Measurements from ENCODE around the gene ZNF333. TPM values are rescaled to one million over a fixed set of nuclear protein-coding genes. Genes with fewer than 3 reads are reported as not detected.

The ZNF333 gene
- total RNA-seq, 2 donors from 2014 or later: 14.2 to 18.2 TPM

- no peak for ATAC-seq
- H3K36me3 ChIP-seq (replicated peaks in 1 of 2; ENCODE audit: insufficient read depth in 1 of 2, low read depth in 2 of 2): peaks cover 21 to 45% of the 10 kb centered on the region in 2 donors
- TF ChIP-seq, protein P1, sequence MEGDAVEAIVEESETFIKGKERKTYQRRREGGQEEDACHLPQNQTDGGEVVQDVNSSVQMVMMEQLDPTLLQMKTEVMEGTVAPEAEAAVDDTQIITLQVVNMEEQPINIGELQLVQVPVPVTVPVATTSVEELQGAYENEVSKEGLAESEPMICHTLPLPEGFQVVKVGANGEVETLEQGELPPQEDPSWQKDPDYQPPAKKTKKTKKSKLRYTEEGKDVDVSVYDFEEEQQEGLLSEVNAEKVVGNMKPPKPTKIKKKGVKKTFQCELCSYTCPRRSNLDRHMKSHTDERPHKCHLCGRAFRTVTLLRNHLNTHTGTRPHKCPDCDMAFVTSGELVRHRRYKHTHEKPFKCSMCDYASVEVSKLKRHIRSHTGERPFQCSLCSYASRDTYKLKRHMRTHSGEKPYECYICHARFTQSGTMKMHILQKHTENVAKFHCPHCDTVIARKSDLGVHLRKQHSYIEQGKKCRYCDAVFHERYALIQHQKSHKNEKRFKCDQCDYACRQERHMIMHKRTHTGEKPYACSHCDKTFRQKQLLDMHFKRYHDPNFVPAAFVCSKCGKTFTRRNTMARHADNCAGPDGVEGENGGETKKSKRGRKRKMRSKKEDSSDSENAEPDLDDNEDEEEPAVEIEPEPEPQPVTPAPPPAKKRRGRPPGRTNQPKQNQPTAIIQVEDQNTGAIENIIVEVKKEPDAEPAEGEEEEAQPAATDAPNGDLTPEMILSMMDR (IDR thresholded peaks at IDR 0.05): no peak
- intact Hi-C loops (cut with DNase I): no loop called here
- WGBS, 2 donors: 90 to 93% methylated on average over 6 of the region's 6 CpGs
- H3K27me3 ChIP-seq: no peaks in the 10 kb centered on the region
- no peak overlapping the region for H3K27ac ChIP-seq
- no peak for DNase-seq
- no peaks in the 10 kb centered on the region for H3K9me3 ChIP-seq
- no peaks in the 10 kb centered on the region for H3K4me1 ChIP-seq
- no peak overlapping the region for H3K4me3 ChIP-seq
Measured at GRCh38 chr19:14704450-14704849, 14.6 kb downstream of the ZNF333 start.

GRCh38 chr19:14715841-14716240, 26.0 kb downstream of the ZNF333 start:
- no peak overlapping the region for H3K27ac ChIP-seq
- ATAC-seq (no peak), DNase-seq (no peak)
- no peak overlapping the region for H3K4me3 ChIP-seq
- H3K9me3 ChIP-seq: peaks cover 0 to 65% (median 7%) of the 10 kb centered on the region in 3 donors
- H3K4me1 ChIP-seq: no peaks in the 10 kb centered on the region
- no peak for TF ChIP-seq POLR2A (IDR thresholded peaks at IDR 0.05)
- TF ChIP-seq, protein P1 (IDR thresholded peaks at IDR 0.05): no peak
- intact Hi-C loops (cut with DNase I): no loop called here
- H3K36me3 ChIP-seq (replicated peaks in 1 of 2; ENCODE audit: insufficient read depth in 1 of 2, low read depth in 2 of 2): peaks cover 41 to 43% of the 10 kb centered on the region in 2 donors
- 94 to 98% methylated on average over 2 to 4 of the region's 4 CpGs for WGBS, 2 donors
- no peaks in the 10 kb centered on the region for H3K27me3 ChIP-seq

DNA sequence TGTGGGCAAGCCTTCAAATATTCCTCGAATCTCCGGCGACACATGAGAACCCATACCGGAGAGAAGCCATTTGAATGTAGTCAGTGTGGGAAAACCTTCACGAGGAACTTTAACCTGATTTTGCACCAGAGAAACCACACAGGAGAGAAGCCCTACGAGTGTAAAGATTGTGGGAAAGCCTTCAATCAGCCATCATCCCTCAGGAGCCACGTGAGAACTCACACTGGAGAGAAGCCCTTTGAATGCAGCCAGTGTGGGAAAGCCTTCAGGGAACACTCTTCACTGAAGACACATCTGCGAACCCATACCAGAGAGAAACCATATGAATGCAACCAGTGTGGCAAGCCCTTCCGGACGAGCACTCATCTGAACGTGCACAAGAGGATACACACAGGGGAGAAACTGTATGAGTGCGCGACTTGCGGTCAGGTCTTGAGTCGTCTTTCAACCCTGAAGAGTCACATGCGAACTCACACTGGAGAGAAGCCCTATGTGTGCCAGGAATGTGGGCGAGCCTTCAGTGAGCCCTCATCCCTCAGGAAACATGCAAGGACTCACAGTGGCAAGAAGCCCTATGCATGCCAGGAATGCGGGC, 28.8 kb downstream of the ZNF333 start:
- WGBS, 2 donors: 93% methylated on average over 18 of the region's 18 CpGs
- Histone ChIP-seq H3K36me3 (replicated peaks in 1 of 2; ENCODE audit: insufficient read depth in 1 of 2, low read depth in 2 of 2) (peaks cover 36 to 41% of the 10 kb centered on the region in 2 donors), H3K27me3 (no peaks in the 10 kb centered on the region), H3K27ac (no peak overlapping the region), H3K9me3 (peaks cover 0 to 77% (median 7%) of the 10 kb centered on the region in 3 donors), H3K4me3 (no peak overlapping the region), H3K4me1 (no peaks in the 10 kb centered on the region)
- DNase-seq (no peak), ATAC-seq (no peak)
- intact Hi-C loops (cut with DNase I): no loop called here
- TF ChIP-seq, protein P1 (IDR thresholded peaks at IDR 0.05): no peak
- TF ChIP-seq POLR2A (IDR thresholded peaks at IDR 0.05): no peak

- WGBS, 2 donors: 97 to 99% methylated on average over 3 of the region's 3 CpGs
Measured at GRCh38 chr19:14719162-14719561, 29.3 kb downstream of the ZNF333 start.

More at GRCh38 chr19:14719162-14719561, 29.3 kb downstream of the ZNF333 start:
- no peaks in the 10 kb centered on the region for H3K4me1 ChIP-seq
- H3K36me3 ChIP-seq (replicated peaks in 1 of 2; ENCODE audit: insufficient read depth in 1 of 2, low read depth in 2 of 2): peaks cover 36 to 41% of the 10 kb centered on the region in 2 donors
- peaks cover 0 to 79% (median 7%) of the 10 kb centered on the region in 3 donors for H3K9me3 ChIP-seq
- no peak overlapping the region for H3K27ac ChIP-seq
- TF ChIP-seq, protein P1 (IDR thresholded peaks at IDR 0.05): no peak
- TF ChIP-seq POLR2A (IDR thresholded peaks at IDR 0.05): no peak
- no peak overlapping the region for H3K4me3 ChIP-seq
- ATAC-seq (no peak), DNase-seq (no peak)
- intact Hi-C loops (cut with DNase I): no loop called here
- H3K27me3 ChIP-seq: no peaks in the 10 kb centered on the region
